ENCODE data around the gene PDCD11.
"Not testable (repeated sequence)": the region's sequence is repeated elsewhere in the genome, so short reads cannot be mapped to it uniquely, and the experiment has no call there.

DNA sequence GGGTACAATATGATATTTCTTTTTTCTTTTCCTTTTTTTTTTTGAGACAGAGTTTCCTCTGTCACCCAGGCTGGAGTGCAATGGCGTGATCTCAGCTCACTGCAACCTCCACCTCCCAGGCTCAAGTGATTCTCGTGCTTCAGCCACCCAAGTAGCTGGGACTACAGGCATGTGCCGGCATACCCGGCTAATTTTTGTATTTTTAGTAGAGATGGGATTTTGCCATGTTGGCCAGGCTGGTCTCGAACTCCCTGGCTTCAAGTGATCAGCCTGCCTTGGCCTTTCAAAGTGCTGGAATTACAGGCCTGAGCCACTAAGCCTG lies 20.7 kb downstream of the PDCD11 start:
- TF ChIP-seq, protein P1, sequence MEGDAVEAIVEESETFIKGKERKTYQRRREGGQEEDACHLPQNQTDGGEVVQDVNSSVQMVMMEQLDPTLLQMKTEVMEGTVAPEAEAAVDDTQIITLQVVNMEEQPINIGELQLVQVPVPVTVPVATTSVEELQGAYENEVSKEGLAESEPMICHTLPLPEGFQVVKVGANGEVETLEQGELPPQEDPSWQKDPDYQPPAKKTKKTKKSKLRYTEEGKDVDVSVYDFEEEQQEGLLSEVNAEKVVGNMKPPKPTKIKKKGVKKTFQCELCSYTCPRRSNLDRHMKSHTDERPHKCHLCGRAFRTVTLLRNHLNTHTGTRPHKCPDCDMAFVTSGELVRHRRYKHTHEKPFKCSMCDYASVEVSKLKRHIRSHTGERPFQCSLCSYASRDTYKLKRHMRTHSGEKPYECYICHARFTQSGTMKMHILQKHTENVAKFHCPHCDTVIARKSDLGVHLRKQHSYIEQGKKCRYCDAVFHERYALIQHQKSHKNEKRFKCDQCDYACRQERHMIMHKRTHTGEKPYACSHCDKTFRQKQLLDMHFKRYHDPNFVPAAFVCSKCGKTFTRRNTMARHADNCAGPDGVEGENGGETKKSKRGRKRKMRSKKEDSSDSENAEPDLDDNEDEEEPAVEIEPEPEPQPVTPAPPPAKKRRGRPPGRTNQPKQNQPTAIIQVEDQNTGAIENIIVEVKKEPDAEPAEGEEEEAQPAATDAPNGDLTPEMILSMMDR (IDR thresholded peaks at IDR 0.05; ENCODE audit: low read depth, low read length, missing input control), result not testable (repeated sequence)
- TF ChIP-seq TAF1 (conservative IDR thresholded peaks at IDR 0.05); YY1 (IDR thresholded peaks at IDR 0.05); FOXA2 (IDR thresholded peaks at IDR 0.05); RAD21 (IDR thresholded peaks at IDR 0.05): not testable (repeated sequence)
- TF ChIP-seq, protein P2, sequence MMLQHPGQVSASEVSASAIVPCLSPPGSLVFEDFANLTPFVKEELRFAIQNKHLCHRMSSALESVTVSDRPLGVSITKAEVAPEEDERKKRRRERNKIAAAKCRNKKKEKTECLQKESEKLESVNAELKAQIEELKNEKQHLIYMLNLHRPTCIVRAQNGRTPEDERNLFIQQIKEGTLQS (IDR thresholded peaks at IDR 0.05), result not testable (repeated sequence)
- TF ChIP-seq, protein P3, sequence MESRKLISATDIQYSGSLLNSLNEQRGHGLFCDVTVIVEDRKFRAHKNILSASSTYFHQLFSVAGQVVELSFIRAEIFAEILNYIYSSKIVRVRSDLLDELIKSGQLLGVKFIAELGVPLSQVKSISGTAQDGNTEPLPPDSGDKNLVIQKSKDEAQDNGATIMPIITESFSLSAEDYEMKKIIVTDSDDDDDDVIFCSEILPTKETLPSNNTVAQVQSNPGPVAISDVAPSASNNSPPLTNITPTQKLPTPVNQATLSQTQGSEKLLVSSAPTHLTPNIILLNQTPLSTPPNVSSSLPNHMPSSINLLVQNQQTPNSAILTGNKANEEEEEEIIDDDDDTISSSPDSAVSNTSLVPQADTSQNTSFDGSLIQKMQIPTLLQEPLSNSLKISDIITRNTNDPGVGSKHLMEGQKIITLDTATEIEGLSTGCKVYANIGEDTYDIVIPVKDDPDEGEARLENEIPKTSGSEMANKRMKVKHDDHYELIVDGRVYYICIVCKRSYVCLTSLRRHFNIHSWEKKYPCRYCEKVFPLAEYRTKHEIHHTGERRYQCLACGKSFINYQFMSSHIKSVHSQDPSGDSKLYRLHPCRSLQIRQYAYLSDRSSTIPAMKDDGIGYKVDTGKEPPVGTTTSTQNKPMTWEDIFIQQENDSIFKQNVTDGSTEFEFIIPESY (IDR thresholded peaks at IDR 0.05), result not testable (repeated sequence)
- TF ChIP-seq, protein P4, sequence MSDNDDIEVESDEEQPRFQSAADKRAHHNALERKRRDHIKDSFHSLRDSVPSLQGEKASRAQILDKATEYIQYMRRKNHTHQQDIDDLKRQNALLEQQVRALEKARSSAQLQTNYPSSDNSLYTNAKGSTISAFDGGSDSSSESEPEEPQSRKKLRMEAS (IDR thresholded peaks at IDR 0.05), result not testable (repeated sequence)

Data from liver (tissue), 3 donors.